ENCODE results near the gene E2F7. TPM values are rescaled to one million over a fixed set of nuclear protein-coding genes. Genes with fewer than 3 reads are reported as not detected.

The E2F7 gene
- polyA plus RNA-seq (0.48 and 0.52 TPM in 2 replicates), polyA minus RNA-seq (0.49 and 0.93 TPM in 2 replicates)

DNA sequence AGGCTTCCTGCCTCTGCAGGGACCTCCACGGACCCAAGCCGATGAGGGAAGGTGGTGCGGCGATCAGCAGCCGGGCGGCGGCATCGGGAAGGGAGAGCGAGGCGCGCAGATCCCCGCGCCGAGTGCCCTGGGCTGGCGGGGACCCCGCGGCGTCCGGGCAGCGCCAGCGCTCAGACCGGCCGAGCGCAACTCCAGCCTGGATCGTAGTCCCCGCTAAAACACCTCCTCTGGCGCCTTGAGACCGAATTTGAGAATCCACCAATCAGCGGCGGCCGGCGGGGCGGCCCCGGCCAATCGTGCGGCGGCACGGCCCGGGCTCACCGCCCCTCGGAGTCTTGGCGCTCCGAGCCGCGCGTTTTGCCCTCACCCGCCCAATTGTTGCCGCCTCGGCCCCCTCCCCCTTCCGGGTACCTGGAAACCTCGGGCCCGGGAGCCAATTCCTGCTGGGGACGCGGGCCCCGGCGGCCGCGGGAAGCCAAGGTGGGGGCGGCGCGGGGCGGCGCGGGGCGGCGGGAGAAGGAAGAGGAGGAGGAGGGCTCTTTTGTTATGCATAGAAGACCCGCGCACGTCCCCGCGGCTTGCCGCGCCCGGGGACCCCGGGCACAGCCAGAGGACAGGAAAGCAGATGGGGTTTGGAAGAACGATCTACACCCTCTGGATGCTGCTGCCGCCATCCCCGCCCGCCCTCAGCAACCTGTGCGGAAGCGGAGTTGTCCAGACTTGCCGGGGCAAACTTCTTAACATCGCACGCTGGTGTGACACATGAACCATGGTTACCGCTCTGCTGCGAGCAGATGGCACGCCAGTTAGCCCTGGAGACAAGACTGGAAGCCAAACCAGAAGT is at the start of gene E2F7:
TSS of gene E2F7 (minus strand) at position 209 of the 844 bp plus-strand sequence. CDS start 934 bp downstream, outside the sequence.
- H3K9me2 ChIP-seq (ENCODE audit: insufficient read depth, low read length): no peaks in the 10 kb centered on the region
- H3K4me3 ChIP-seq (ENCODE audit: low read length): peak within 1 kb of the TSS; percentile 95
- no peaks in the 10 kb centered on the region for H3F3A ChIP-seq (ENCODE audit: insufficient read depth, low read length, poor library complexity, severe bottlenecking)
- peak within 1 kb of the TSS; percentile 44 for H3K9ac ChIP-seq (ENCODE audit: low read length)
- H3K36me3 ChIP-seq (ENCODE audit: insufficient read depth, low read length): no peaks in the 10 kb centered on the region
- H3K79me2 ChIP-seq (replicated peaks; ENCODE audit: insufficient read depth, low read length): peaks cover 20% of the 10 kb centered on the region
- peaks cover 11% of the 10 kb centered on the region for H3K27me3 ChIP-seq (ENCODE audit: insufficient read depth, low read depth, low read length)
- H3K27ac ChIP-seq (ENCODE audit: low read length): no peak within 1 kb of the TSS
- H3K9me3 ChIP-seq (ENCODE audit: low read length): no peaks in the 10 kb centered on the region
- peak within 1 kb of the TSS; percentile 56 for H3K4me2 ChIP-seq (ENCODE audit: low read length)
- TF ChIP-seq SMC3 (conservative IDR thresholded peaks at IDR 0.05; ENCODE audit: poor library complexity): peak; percentile 50
- peak; percentile 12 for TF ChIP-seq EP300 (conservative IDR thresholded peaks at IDR 0.05; ENCODE audit: poor library complexity, severe bottlenecking)
- TF ChIP-seq, protein P1, sequence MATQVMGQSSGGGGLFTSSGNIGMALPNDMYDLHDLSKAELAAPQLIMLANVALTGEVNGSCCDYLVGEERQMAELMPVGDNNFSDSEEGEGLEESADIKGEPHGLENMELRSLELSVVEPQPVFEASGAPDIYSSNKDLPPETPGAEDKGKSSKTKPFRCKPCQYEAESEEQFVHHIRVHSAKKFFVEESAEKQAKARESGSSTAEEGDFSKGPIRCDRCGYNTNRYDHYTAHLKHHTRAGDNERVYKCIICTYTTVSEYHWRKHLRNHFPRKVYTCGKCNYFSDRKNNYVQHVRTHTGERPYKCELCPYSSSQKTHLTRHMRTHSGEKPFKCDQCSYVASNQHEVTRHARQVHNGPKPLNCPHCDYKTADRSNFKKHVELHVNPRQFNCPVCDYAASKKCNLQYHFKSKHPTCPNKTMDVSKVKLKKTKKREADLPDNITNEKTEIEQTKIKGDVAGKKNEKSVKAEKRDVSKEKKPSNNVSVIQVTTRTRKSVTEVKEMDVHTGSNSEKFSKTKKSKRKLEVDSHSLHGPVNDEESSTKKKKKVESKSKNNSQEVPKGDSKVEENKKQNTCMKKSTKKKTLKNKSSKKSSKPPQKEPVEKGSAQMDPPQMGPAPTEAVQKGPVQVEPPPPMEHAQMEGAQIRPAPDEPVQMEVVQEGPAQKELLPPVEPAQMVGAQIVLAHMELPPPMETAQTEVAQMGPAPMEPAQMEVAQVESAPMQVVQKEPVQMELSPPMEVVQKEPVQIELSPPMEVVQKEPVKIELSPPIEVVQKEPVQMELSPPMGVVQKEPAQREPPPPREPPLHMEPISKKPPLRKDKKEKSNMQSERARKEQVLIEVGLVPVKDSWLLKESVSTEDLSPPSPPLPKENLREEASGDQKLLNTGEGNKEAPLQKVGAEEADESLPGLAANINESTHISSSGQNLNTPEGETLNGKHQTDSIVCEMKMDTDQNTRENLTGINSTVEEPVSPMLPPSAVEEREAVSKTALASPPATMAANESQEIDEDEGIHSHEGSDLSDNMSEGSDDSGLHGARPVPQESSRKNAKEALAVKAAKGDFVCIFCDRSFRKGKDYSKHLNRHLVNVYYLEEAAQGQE (IDR thresholded peaks at IDR 0.05; ENCODE audit: borderline replicate concordance): no peak
- TF ChIP-seq POLR2AphosphoS5 (IDR thresholded peaks at IDR 0.05): no peak
- TF ChIP-seq TAF1 (IDR thresholded peaks at IDR 0.05; ENCODE audit: low read depth): no peak
- peak; percentile 45 for TF ChIP-seq CTCF (IDR thresholded peaks at IDR 0.05; ENCODE audit: poor library complexity, severe bottlenecking)
- peak; percentile 57 for TF ChIP-seq RAD21 (conservative IDR thresholded peaks at IDR 0.05)
- TF ChIP-seq MXI1 (conservative IDR thresholded peaks at IDR 0.05; ENCODE audit: poor library complexity, severe bottlenecking): peak; percentile 72
- TF ChIP-seq EZH2 (IDR thresholded peaks at IDR 0.05; ENCODE audit: borderline replicate concordance, insufficient read depth, low read length, poor library complexity, severe bottlenecking): no peak
- H4K20me1 ChIP-seq (ENCODE audit: insufficient read depth): no peaks in the 10 kb centered on the region
- peak within 1 kb of the TSS; percentile 16 for H2AFZ ChIP-seq (ENCODE audit: low read depth, low read length)

- Histone ChIP-seq H3K79me2 (replicated peaks; ENCODE audit: insufficient read depth, low read length) (no peaks in the 10 kb centered on the region), H3K9me2 (ENCODE audit: insufficient read depth, low read length) (no peaks in the 10 kb centered on the region), H3K27me3 (ENCODE audit: insufficient read depth, low read depth, low read length) (no peaks in the 10 kb centered on the region), H3K36me3 (ENCODE audit: insufficient read depth, low read length) (no peaks in the 10 kb centered on the region), H3K9me3 (ENCODE audit: low read length) (no peaks in the 10 kb centered on the region), H2AFZ (ENCODE audit: low read depth, low read length) (no peak overlapping the region), H3K4me2 (ENCODE audit: low read length) (no peak overlapping the region), H4K20me1 (ENCODE audit: insufficient read depth) (no peaks in the 10 kb centered on the region), H3K9ac (ENCODE audit: low read length) (no peak overlapping the region), H3K4me3 (ENCODE audit: low read length) (no peak overlapping the region), H3K27ac (ENCODE audit: low read length) (no peak overlapping the region), H3F3A (ENCODE audit: insufficient read depth, low read length, poor library complexity, severe bottlenecking) (no peaks in the 10 kb centered on the region)
- TF ChIP-seq MXI1 (conservative IDR thresholded peaks at IDR 0.05; ENCODE audit: poor library complexity, severe bottlenecking): no peak
- no peak for TF ChIP-seq POLR2AphosphoS5 (IDR thresholded peaks at IDR 0.05)
- no peak for TF ChIP-seq SMC3 (conservative IDR thresholded peaks at IDR 0.05; ENCODE audit: poor library complexity)
- TF ChIP-seq RAD21 (conservative IDR thresholded peaks at IDR 0.05): no peak
- no peak for TF ChIP-seq EZH2 (IDR thresholded peaks at IDR 0.05; ENCODE audit: borderline replicate concordance, insufficient read depth, low read length, poor library complexity, severe bottlenecking)
Measured at GRCh38 chr12:77113971-77114370, 48.6 kb upstream of the E2F7 start.

Data from neural cell (in vitro differentiated cells).